Measurements from ENCODE around the gene CNTN4.

CNTN4 gene

DNA sequence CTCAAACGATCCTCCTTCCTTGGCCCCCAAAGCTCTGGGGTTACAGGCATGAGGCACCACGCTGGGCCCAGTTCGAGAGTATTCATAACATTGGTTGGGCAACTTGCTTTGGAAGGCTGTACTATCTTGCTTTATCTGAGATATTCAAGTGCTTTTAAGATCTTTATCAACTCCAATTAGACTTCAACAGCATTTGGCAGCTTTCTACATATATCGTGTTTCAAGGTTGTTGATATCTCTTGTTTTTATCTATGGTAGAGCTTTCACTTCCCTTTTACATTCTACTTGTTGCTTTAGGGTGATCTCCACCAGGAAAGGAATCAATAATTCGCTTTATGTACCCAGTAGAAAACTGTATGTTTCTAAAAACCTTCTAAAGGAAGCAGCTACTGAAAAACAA is 616.2 kb downstream of the CNTN4 start:
- Histone ChIP-seq H3K9me3 (ENCODE audit: control insufficient read depth in 1 of 2, low read length in 2 of 2) (no peaks in the 10 kb centered on the region), H3K27me3 (ENCODE audit: control insufficient read depth in 1 of 2, insufficient read depth in 2 of 2, low read length in 2 of 2) (no peaks in the 10 kb centered on the region), H3K9ac (ENCODE audit: low read depth in 1 of 2, low read length in 2 of 2) (no peak overlapping the region), H3K27ac (ENCODE audit: low read depth, low read length) (no peak overlapping the region), H3K4me1 (ENCODE audit: control insufficient read depth in 1 of 2, insufficient read depth in 2 of 2, low read length in 2 of 2) (no peaks in the 10 kb centered on the region), H3K36me3 (ENCODE audit: control insufficient read depth in 1 of 2, insufficient read depth in 2 of 2, low read length in 2 of 2) (no peaks in the 10 kb centered on the region), H3K4me3 (ENCODE audit: low read depth in 1 of 2, low read length in 2 of 2) (no peak overlapping the region)

DNA sequence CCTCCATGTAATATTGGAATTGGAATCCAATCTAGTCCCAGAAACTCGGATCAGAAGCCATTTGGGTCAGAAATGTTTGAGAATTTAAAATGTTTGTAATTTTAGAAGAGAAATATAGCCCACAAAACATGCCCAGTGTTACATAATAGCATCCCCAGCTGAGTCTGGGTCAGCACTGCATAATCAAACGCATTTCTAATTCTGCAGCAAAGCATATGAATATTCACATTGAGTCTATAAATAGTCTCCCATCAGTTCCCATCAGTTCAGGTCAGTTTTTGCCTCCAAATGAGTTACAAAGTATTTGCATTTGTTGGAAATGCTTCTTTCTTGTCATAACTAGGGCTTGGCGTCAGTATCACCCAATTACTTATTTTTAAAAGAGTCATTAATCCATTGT is 628.4 kb downstream of the CNTN4 start:
- H3K9me3 ChIP-seq (ENCODE audit: control insufficient read depth in 1 of 2, low read length in 2 of 2), result no peaks in the 10 kb centered on the region

DNA sequence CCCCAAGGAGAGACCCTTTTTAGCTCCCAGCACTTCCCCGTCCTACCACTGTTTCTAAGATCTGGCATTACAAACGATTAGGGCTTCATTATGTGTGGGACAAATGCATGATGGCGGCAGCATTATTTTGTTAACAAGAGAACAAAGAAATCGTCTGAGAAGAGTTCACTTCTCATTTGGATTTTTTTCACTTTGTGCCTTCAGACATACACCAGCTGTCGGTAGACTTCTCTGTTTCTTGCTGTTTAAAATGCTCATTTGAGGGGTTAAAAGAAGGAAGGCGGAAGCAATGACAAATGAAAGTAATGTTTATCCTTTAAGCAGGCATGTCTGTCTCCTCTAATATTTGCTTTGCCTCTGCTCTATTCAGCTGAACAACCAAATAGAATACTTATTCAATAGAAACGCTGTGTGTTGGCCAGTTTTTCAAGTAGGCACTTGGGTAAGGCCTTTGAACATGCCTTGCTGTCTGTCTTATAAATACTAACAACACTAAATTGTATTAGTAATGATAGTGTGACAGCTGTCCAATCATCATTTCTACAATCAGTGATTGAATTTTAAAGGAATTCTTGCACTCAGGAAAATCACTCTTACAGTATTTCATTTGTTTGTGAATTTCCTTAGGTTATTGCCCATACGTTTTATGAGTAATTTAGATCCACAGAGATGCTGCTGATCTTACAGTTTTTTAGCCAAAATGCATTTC is 629.1 kb downstream of the CNTN4 start:
- no peaks in the 10 kb centered on the region for H3K9me3 ChIP-seq (ENCODE audit: control insufficient read depth in 1 of 2, low read length in 2 of 2)
- no peak overlapping the region for H3K27ac ChIP-seq (ENCODE audit: low read depth, low read length)
- H3K9ac ChIP-seq (ENCODE audit: low read depth in 1 of 2, low read length in 2 of 2), result no peak overlapping the region
- no peaks in the 10 kb centered on the region for H3K27me3 ChIP-seq (ENCODE audit: control insufficient read depth in 1 of 2, insufficient read depth in 2 of 2, low read length in 2 of 2)
- no peaks in the 10 kb centered on the region for H3K4me1 ChIP-seq (ENCODE audit: control insufficient read depth in 1 of 2, insufficient read depth in 2 of 2, low read length in 2 of 2)
- no peak overlapping the region for H3K4me3 ChIP-seq (ENCODE audit: low read depth in 1 of 2, low read length in 2 of 2)
- H3K36me3 ChIP-seq (ENCODE audit: control insufficient read depth in 1 of 2, insufficient read depth in 2 of 2, low read length in 2 of 2), result no peaks in the 10 kb centered on the region

More for the DNA sequence above, 628.4 kb downstream of the CNTN4 start:
- Histone ChIP-seq H3K36me3 (ENCODE audit: control insufficient read depth in 1 of 2, insufficient read depth in 2 of 2, low read length in 2 of 2) (no peaks in the 10 kb centered on the region), H3K4me3 (ENCODE audit: low read depth in 1 of 2, low read length in 2 of 2) (no peak overlapping the region), H3K4me1 (ENCODE audit: control insufficient read depth in 1 of 2, insufficient read depth in 2 of 2, low read length in 2 of 2) (no peaks in the 10 kb centered on the region), H3K27ac (ENCODE audit: low read depth, low read length) (no peak overlapping the region), H3K27me3 (ENCODE audit: control insufficient read depth in 1 of 2, insufficient read depth in 2 of 2, low read length in 2 of 2) (no peaks in the 10 kb centered on the region), H3K9ac (ENCODE audit: low read depth in 1 of 2, low read length in 2 of 2) (no peak overlapping the region)

DNA sequence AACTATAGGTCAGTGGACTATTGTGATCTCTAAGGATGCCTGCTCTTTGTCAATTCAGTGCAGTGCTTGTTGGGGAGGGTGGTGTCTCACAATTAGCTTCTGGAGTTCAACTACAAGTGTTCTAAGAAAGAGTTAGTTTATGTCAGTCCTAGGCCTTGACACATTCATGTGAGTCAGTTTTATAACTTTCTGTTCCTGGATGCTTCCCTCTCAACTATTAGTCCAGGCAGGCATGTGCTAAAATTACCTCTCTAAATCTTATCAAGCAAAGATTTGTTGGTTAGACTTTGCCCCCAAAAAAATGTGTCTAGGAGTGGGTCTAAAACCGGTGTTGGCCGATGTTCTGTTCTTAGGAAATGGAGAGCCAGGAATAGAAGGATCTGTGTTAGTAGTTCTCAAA is 633.2 kb downstream of the CNTN4 start:
- no peaks in the 10 kb centered on the region for H3K36me3 ChIP-seq (ENCODE audit: control insufficient read depth in 1 of 2, insufficient read depth in 2 of 2, low read length in 2 of 2)
- no peak overlapping the region for H3K27ac ChIP-seq (ENCODE audit: low read depth, low read length)
- peaks cover 0 to 2% of the 10 kb centered on the region in 2 donors for H3K9me3 ChIP-seq (ENCODE audit: control insufficient read depth in 1 of 2, low read length in 2 of 2)
- H3K4me1 ChIP-seq (ENCODE audit: control insufficient read depth in 1 of 2, insufficient read depth in 2 of 2, low read length in 2 of 2), result no peaks in the 10 kb centered on the region
- no peak overlapping the region for H3K4me3 ChIP-seq (ENCODE audit: low read depth in 1 of 2, low read length in 2 of 2)
- H3K9ac ChIP-seq (ENCODE audit: low read depth in 1 of 2, low read length in 2 of 2), result no peak overlapping the region
- no peaks in the 10 kb centered on the region for H3K27me3 ChIP-seq (ENCODE audit: control insufficient read depth in 1 of 2, insufficient read depth in 2 of 2, low read length in 2 of 2)

DNA sequence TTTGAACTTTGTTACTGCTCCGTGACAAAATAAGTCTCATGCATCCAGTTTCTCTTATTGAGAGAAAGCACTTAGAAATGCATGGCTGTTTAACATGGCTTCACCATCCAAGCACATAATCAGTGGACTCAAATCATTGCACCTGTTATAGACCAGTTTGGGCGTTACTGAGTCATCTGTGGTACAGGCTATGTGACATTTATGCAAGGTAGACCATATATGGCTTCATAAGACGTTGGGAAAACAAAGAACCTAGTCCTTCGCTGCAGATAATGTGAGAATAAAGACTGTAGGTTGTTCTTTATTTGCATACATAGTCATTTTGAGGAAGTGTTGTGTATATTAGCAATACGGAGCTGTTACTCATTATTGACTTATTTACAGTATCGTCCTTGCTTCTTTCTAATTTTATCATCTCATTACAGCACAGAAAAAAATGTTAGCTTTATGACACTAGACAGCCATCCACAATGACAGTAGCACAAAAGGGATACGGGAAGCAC is 636.8 kb downstream of the CNTN4 start:
- no peak overlapping the region for H3K9ac ChIP-seq (ENCODE audit: low read depth in 1 of 2, low read length in 2 of 2)
- no peak overlapping the region for H3K4me3 ChIP-seq (ENCODE audit: low read depth in 1 of 2, low read length in 2 of 2)

DNA sequence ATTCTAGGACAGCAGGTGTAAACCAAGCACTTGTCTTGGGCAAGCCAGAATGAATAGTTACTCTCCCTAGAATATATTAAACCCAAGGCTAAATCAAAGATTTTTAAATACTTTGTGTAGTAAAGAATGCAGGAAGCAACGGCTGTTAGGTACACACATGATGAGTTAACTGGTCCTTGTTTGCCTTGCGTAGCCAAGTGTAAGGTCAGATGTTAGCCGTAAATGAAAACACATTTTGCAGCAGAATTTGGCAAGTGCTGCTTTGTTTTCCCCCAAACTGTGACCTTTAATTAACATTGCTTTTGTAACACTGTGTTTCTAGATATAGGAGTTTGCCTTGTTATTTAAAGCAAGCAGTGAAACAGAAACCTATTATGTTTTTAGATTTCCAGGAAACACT is 642.9 kb downstream of the CNTN4 start:
- Histone ChIP-seq H3K4me3 (ENCODE audit: low read depth in 1 of 2, low read length in 2 of 2) (no peak overlapping the region), H3K9me3 (ENCODE audit: control insufficient read depth in 1 of 2, low read length in 2 of 2) (no peaks in the 10 kb centered on the region), H3K4me1 (ENCODE audit: control insufficient read depth in 1 of 2, insufficient read depth in 2 of 2, low read length in 2 of 2) (no peaks in the 10 kb centered on the region), H3K9ac (ENCODE audit: low read depth in 1 of 2, low read length in 2 of 2) (no peak overlapping the region), H3K27ac (ENCODE audit: low read depth, low read length) (no peak overlapping the region), H3K27me3 (ENCODE audit: control insufficient read depth in 1 of 2, insufficient read depth in 2 of 2, low read length in 2 of 2) (no peaks in the 10 kb centered on the region), H3K36me3 (ENCODE audit: control insufficient read depth in 1 of 2, insufficient read depth in 2 of 2, low read length in 2 of 2) (no peaks in the 10 kb centered on the region)

More for the DNA sequence above, 636.8 kb downstream of the CNTN4 start:
- H3K36me3 ChIP-seq (ENCODE audit: control insufficient read depth in 1 of 2, insufficient read depth in 2 of 2, low read length in 2 of 2), result no peaks in the 10 kb centered on the region
- H3K9me3 ChIP-seq (ENCODE audit: control insufficient read depth in 1 of 2, low read length in 2 of 2), result peaks cover 0 to 2% of the 10 kb centered on the region in 2 donors
- no peaks in the 10 kb centered on the region for H3K27me3 ChIP-seq (ENCODE audit: control insufficient read depth in 1 of 2, insufficient read depth in 2 of 2, low read length in 2 of 2)
- no peaks in the 10 kb centered on the region for H3K4me1 ChIP-seq (ENCODE audit: control insufficient read depth in 1 of 2, insufficient read depth in 2 of 2, low read length in 2 of 2)
- H3K27ac ChIP-seq (ENCODE audit: low read depth, low read length), result no peak overlapping the region

DNA sequence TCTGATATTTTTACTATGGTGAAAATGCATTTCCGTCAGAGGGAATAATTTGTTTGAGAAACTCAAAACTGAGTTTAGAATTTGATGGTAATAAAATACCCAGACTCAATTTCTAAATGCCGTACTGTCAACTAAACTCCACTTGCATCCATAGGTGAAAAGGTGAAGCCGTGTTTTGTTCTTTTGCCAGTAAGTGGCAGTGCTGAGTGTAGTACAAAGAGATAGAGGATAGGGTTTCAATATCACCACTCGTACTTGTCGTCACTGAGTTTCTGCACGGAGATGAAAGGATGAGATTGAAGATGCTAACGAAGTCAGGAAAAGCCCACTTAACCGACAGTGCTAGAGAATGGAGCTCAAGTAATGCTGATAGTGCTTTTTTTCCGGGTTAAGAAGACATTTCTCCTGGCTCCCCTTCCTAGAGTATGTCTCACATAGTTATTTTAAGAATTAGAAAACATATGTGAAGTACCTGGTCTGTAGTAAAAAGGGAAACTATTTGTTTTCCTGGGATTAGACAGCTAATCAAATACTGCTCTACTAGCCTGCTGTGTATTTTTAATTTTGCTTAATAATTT is 666.4 kb downstream of the CNTN4 start:
- H3K9me3 ChIP-seq (ENCODE audit: control insufficient read depth in 1 of 2, low read length in 2 of 2), result no peaks in the 10 kb centered on the region
- no peaks in the 10 kb centered on the region for H3K36me3 ChIP-seq (ENCODE audit: control insufficient read depth in 1 of 2, insufficient read depth in 2 of 2, low read length in 2 of 2)
- no peak overlapping the region for H3K9ac ChIP-seq (ENCODE audit: low read depth in 1 of 2, low read length in 2 of 2)
- H3K4me3 ChIP-seq (ENCODE audit: low read depth in 1 of 2, low read length in 2 of 2), result no peak overlapping the region
- H3K27ac ChIP-seq (ENCODE audit: low read depth, low read length), result no peak overlapping the region
- no peaks in the 10 kb centered on the region for H3K27me3 ChIP-seq (ENCODE audit: control insufficient read depth in 1 of 2, insufficient read depth in 2 of 2, low read length in 2 of 2)
- H3K4me1 ChIP-seq (ENCODE audit: control insufficient read depth in 1 of 2, insufficient read depth in 2 of 2, low read length in 2 of 2), result no peaks in the 10 kb centered on the region

DNA sequence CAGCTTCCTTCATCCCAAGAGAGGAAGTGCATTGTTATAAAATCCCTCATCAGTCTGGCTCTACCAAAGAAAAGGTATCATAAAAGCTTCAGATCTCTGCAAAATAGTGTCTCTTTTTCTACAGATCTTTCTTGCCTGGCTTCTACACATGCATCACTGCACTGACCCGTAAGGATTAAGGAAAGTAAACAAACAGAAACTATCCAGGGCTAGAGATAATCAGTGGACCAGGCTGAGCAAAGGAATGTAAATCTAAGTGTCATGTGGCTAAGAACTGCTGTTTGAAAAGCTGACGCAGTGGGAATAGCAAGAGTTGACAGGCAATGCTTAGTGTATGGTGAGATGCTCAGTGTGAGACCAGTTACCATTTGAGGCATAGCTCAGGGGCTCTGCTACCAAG is 671.8 kb downstream of the CNTN4 start:
- H3K27me3 ChIP-seq (ENCODE audit: control insufficient read depth in 1 of 2, insufficient read depth in 2 of 2, low read length in 2 of 2), result no peaks in the 10 kb centered on the region
- no peak overlapping the region for H3K27ac ChIP-seq (ENCODE audit: low read depth, low read length)
- no peak overlapping the region for H3K9ac ChIP-seq (ENCODE audit: low read depth in 1 of 2, low read length in 2 of 2)
- no peak overlapping the region for H3K4me3 ChIP-seq (ENCODE audit: low read depth in 1 of 2, low read length in 2 of 2)
- H3K36me3 ChIP-seq (ENCODE audit: control insufficient read depth in 1 of 2, insufficient read depth in 2 of 2, low read length in 2 of 2), result no peaks in the 10 kb centered on the region
- H3K9me3 ChIP-seq (ENCODE audit: control insufficient read depth in 1 of 2, low read length in 2 of 2), result peaks cover 0 to 2% of the 10 kb centered on the region in 2 donors
- H3K4me1 ChIP-seq (ENCODE audit: control insufficient read depth in 1 of 2, insufficient read depth in 2 of 2, low read length in 2 of 2), result no peaks in the 10 kb centered on the region

DNA sequence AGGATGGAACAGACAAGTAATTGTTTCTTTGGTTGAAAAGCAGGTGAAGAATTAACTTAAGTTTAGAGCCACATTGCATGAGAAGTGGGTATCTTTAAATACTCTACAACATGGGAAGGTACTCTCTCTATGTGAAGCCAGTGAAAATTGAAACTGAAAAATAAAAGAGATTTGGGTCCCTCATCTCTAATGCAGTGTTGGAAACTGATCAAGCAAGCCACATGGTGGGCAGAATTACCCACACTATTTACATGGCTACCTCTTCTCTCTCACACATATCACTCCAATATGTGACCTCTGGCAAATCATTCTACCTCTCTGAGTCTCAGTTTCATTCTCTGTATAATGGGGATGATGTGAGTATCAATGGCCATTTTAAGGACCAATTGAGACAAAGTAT is 672.5 kb downstream of the CNTN4 start:
- H3K36me3 ChIP-seq (ENCODE audit: control insufficient read depth in 1 of 2, insufficient read depth in 2 of 2, low read length in 2 of 2), result no peaks in the 10 kb centered on the region
- no peak overlapping the region for H3K4me3 ChIP-seq (ENCODE audit: low read depth in 1 of 2, low read length in 2 of 2)
- H3K27ac ChIP-seq (ENCODE audit: low read depth, low read length), result no peak overlapping the region
- H3K9me3 ChIP-seq (ENCODE audit: control insufficient read depth in 1 of 2, low read length in 2 of 2), result peaks cover 0 to 2% of the 10 kb centered on the region in 2 donors
- no peaks in the 10 kb centered on the region for H3K27me3 ChIP-seq (ENCODE audit: control insufficient read depth in 1 of 2, insufficient read depth in 2 of 2, low read length in 2 of 2)
- no peaks in the 10 kb centered on the region for H3K4me1 ChIP-seq (ENCODE audit: control insufficient read depth in 1 of 2, insufficient read depth in 2 of 2, low read length in 2 of 2)
- no peak overlapping the region for H3K9ac ChIP-seq (ENCODE audit: low read depth in 1 of 2, low read length in 2 of 2)

DNA sequence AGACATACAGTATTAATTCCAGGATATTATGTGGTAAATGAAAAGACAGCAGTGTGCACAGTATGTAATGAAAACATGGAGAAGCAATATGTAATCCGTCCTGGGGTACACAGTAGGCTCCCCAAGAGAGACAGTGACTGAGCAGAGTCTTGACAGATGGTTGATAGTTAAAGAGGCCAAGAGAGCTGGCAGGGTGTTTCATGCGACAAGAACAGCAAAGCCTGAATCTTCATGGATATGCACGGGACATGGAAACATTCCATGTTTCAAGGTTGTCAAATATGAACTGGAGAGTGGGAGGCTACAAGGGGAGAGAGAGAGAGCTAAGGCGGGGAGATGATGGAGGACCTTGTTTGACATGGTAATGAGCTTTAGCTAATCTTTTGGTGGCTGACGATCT is 673.1 kb downstream of the CNTN4 start:
- no peak overlapping the region for H3K9ac ChIP-seq (ENCODE audit: low read depth in 1 of 2, low read length in 2 of 2)

More for the DNA sequence above, 673.1 kb downstream of the CNTN4 start:
- Histone ChIP-seq H3K9me3 (ENCODE audit: control insufficient read depth in 1 of 2, low read length in 2 of 2) (peaks cover 0 to 2% of the 10 kb centered on the region in 2 donors), H3K4me1 (ENCODE audit: control insufficient read depth in 1 of 2, insufficient read depth in 2 of 2, low read length in 2 of 2) (no peaks in the 10 kb centered on the region), H3K27me3 (ENCODE audit: control insufficient read depth in 1 of 2, insufficient read depth in 2 of 2, low read length in 2 of 2) (no peaks in the 10 kb centered on the region), H3K27ac (ENCODE audit: low read depth, low read length) (no peak overlapping the region), H3K36me3 (ENCODE audit: control insufficient read depth in 1 of 2, insufficient read depth in 2 of 2, low read length in 2 of 2) (no peaks in the 10 kb centered on the region), H3K4me3 (ENCODE audit: low read depth in 1 of 2, low read length in 2 of 2) (no peak overlapping the region)
